Activated CD8-positive, alpha-beta memory T cell treated with anti-CD3 and anti-CD28 coated beads, Interleukin-2, amount 50 U/mL, for 24 hours (primary cell): ENCODE results near the gene MBLAC1.
A peak's percentile ranks its signal among the peaks of the same experiment; 100 is the strongest.

Source experiments
- DNase-seq: peaks from one replicate; pipeline ENCODE4 v3.0.0-alpha.2; 2020; ENCODE audit errors: extremely low read depth

Gene MBLAC1

DNA sequence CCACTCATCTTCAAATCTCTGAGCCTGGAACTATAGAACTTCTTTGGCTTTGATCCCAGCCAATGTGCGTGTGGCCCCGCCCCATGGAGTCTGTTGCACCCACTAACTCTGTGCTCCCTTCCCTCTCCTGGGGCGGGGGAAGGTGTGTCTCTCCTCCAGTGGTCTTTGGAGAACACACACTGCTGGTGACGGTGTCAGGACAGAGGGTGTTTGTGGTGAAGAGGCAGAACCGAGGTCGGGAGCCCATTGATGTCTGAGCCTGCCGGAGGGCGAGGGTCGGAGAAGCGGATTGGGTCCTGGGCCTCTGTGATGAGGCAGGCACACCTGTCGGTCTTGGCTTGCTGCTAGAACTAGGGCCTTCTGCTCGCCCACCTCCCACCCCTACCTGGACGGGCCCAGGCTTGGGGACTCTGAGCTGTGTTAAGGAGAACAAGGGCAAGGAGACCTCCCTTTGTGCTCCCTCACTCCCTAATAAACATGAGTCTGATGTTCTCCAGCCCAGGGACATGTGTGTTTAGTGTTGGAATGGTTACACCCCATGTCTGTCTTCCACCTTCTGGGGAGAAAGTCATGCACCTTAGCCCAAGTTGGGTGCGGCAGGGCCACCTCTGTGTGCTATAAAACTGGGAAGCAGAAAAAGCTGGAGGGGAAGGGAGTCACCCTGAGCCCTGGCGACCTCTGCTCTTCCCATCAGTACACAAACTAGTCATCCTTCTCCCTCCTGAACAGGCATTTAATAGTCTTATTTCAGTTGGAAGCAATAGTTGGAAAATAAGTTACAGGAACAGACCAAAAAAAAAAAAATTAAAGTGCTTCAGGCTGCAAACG lies 27.2 kb downstream of the MBLAC1 start:
- DNase-seq, result no peak

DNA sequence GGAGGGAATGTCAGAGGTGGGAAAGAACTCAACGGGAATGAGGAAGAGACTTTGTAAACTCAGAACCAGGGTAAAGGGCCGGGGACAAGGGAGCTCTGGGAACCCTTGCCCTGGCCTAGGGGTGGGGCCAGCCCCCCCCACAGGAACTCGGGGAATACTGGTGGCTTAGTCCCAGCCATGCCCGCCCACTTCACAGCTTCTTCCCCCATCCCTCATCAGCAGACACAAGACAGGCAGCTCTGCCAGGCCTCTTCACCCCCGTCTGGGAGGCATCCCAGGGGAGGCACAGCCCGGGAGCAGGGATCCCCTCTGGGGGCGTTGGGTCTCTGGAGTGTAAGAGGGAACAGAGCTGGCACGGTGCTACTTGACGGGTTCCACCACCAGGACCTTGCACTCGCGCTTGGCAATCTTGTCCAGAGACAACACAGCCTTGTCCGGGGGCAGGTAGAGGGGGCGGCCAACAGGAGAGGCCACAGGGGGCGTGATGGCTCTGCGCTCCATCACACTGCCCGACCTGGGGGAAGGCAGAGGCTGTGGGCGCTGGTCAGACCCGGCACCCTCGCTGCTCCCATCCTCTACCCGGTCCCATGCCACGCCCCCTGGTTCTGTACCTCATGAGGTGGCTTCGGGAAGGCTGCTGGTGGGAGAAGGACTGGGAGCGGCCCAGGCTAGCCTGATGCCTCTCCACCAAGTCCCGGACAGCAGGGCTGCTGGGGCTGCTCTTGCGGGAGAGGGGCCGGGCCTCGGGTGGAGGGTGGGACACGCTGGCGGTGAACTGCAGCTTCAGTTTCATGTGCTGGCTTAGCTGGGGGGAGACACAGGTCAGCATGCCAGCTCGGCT lies 28.1 kb downstream of the MBLAC1 start:
- DNase-seq, result no peak

GRCh38 chr7:100155553-100156317 lies 29.0 kb downstream of the MBLAC1 start:
- no peak for DNase-seq

DNA sequence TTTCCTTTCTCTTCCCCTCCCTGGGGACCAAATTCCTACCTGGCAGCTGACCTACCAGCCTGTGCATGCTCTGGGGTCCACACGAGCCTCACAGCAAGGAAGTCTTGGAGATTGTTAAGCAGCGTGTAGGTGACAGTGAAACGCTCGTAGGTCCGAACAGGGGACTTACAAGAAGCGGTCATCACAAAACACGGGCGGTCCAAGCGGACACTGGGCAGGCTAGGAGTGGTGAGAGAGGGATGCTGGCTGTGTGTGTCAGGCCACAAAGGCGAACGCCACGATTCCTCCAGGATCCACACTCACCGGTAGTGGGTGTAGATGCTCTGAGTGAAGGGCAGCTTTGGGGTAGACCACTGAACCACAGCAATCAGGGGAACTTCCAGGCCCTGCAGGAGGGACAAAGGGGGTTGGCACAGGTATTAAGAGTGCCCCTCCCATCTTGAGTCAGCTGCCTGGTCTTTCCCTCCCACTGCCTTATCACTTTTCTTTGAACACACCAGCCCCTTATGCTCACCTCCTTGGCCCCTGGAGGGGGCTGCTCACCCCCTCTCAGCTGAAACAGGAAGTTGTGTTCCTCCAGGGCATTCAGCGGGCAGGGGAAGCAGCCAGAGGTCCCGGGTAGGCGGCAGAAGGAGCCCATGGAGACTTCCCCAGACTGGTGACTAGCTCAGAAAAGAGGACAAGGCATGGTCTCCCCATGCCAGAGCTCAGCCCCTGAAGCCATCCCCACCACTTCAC lies 29.7 kb downstream of the MBLAC1 start:
- no peak for DNase-seq

GRCh38 chr7:100157069-100157333 lies 30.2 kb downstream of the MBLAC1 start:
- no peak for DNase-seq

GRCh38 chr7:100157334-100158228 lies 30.8 kb downstream of the MBLAC1 start:
- DNase-seq, result no peak

DNA sequence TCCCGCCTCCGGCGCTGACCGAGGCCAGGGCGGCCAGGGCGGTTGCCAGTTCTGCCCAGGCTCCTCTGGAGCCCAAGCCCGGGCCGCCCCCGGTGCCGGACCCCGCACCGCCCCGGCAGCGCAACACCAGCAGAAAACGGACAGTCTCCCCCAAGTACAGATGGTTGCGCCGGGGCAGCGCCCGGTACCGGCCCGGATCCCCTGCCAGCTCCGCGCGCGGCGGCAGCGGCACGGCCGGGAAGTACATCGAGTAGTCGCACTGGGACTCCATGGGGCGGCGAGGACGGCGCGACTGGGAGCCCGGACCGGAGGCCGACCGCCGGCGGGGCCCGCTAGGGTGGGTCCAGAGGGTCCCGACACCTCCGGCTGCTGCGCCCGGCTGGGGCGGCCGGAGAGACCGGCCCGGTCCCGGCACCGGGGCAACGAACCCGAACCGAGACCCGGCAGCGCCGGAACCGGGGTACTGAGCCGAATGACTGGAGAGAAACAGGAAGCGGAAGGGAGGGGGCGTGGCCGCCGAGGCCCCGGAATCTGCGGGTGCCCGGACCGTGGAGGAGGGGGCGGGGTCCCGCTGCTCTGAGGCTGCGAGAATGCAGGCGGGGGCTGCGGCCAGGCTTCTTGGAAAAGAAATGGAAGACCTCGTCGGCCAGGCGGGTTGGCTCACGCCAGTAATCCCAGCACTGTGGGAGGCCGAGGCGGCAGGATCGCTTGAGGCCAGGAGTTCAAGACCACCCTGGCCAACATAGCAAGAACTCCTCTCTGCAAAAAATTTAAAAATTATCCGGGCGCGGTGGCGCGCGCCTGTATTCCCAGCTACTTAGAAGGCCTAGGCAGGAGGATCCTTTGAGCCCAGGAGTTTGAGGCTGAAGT lies 31.7 kb downstream of the MBLAC1 start, which contains the start of gene TRAPPC14:
TSS of gene TRAPPC14 (minus strand) at position 495 of the 870 bp plus-strand sequence. CDS start at position 271, 224 bp downstream.
- peak; percentile 78 for DNase-seq

DNA sequence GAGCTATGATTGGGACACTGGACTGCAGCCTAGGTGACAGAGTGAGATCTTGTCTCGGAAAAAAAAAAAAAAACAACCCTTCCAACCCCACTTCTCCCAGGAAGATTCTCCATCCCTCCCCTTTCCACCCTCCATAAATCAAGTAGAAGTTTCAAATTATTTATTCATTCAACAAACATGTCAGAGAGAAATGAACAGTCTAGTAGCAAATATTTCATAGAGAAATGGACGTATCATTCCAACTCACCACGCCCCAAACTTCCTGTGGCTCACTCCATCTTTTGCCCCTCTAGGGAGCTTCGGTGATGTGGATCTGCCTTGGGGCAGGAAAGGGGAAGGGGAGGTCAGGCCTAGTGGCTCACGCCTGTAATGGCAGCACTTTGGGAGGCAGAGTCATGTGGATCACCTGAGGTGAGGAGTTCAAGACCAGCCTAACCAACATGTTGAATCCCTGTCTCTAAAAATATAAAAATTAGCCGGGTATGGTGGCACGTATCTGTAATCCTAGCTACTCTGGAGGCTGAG lies 32.4 kb downstream of the MBLAC1 start:
- no peak for DNase-seq

DNA sequence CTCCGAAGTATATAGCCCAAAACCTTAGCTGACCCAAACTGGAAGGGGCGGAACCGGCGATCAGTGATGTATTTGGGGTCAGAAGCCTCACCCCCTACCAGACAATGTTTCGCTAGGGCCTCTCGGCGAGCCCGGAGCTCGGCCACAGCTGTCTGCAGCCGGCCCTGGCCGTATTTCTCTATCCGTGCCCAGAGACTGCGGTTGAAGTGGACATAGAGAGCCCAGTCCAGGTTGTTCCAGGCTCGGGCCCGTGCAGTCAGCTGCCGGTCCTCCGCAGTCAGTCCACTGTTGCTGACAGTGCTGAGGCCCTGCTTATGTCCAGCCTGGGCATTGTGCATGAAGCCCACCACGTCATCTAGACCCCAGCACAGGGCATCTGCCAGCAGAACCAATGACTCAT lies 33.3 kb downstream of the MBLAC1 start:
- DNase-seq, result no peak

- DNase-seq, result no peak
Observed at GRCh38 chr7:100163006-100163531, 36.3 kb downstream of the MBLAC1 start.

- no peak for DNase-seq
Observed at GRCh38 chr7:100163871-100164270, 37.1 kb downstream of the MBLAC1 start.

GRCh38 chr7:100166317-100166940 lies 39.7 kb downstream of the MBLAC1 start:
- no peak for DNase-seq

- DNase-seq, result no peak
Observed at GRCh38 chr7:100166970-100167911, 40.5 kb downstream of the MBLAC1 start.

DNA sequence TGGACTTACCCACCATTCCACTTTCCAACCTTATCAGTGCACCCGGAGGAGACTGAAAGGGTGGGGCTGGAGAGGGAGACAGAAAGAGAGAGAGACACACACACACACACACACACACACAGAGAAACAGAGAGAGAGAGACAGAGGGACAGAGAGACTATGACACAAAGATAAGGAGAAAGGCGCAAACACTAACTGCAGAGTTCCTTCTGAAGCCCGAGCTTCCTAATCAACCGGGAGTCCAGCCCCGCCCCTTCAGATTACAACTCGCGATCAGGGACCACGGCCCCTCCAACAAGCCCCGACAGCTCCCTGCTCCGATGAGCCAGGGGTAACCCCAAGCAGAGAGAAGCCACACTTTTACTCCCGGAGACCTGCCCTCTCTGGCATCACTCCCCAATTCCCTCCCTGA lies 41.2 kb downstream of the MBLAC1 start:
- no peak for DNase-seq

GRCh38 chr7:100169147-100169850 lies 42.5 kb downstream of the MBLAC1 start:
- no peak for DNase-seq

GRCh38 chr7:100170101-100170897 lies 43.5 kb downstream of the MBLAC1 start:
- no peak for DNase-seq
